Right lobe of liver (tissue), 6 donors: ENCODE measurements around the gene CACNG4. TPM values are rescaled to one million over a fixed set of nuclear protein-coding genes. Genes with fewer than 3 reads are reported as not detected.

ENCODE experiments used
- ATAC-seq, 4 donors: fragments of 200-7000 bp; cut with Tn5 transposase; one replicate each; pipeline ENCODE4 v1.9.1; 2020; ENCODE audit warnings: mild to moderate bottlenecking in 4 of 4, moderate library complexity in 4 of 4
- DNase-seq, 3 donors: peaks; one replicate each; pipeline ENCODE4 v3.0.0-alpha.2; 2020
- H3K27ac ChIP-seq, 3 donors: fragments of 200-600 bp; one replicate each; pipeline ENCODE4 v1.8.0; 2022
- H3K27me3 ChIP-seq, 2 donors: fragments of 200-600 bp; one replicate each; pipeline ENCODE4 v1.8.0; 2022
- H3K36me3 ChIP-seq, 4 donors: fragments of 200-600 bp; sonication (generic) in 1 of 4; one replicate each; pipeline versions ENCODE4 v1.5.1 to v1.8.0; 2017 to 2022; ENCODE audit warnings: control low read depth in 1 of 4
- H3K4me1 ChIP-seq, 4 donors: fragments of 200-600 bp; sonication (generic) in 1 of 4; one replicate each; pipeline versions ENCODE4 v1.5.1 to v1.8.0; 2017 to 2022; ENCODE audit warnings: control low read depth in 1 of 4
- H3K4me3 ChIP-seq, 3 donors: fragments of 200-600 bp; one replicate each; pipeline ENCODE4 v1.8.0; 2022
- H3K9me3 ChIP-seq, 4 donors: fragments of 200-600 bp; sonication (generic) in 1 of 4; one replicate each; pipeline versions ENCODE4 v1.5.1 to v1.8.0; 2017 to 2022; ENCODE audit warnings: control low read depth in 1 of 4
- CTCF ChIP-seq, 4 donors: fragments of 200-600 bp in 3 of 4; fragments of 450-650 bp in 1 of 4; IDR thresholded peaks; one replicate each; pipeline versions ENCODE4 v1.5.1 to v1.8.0; 2016 to 2022; ENCODE audit warnings: antibody characterized with exemption in 4 of 4, mild to moderate bottlenecking in 2 of 4
- POLR2A ChIP-seq: fragments of 450-650 bp; IDR thresholded peaks from one replicate; pipeline ENCODE4 v1.6.1; 2017; ENCODE audit warnings: antibody characterized with exemption, mild to moderate bottlenecking
- WGBS: methylation state at CpG from one replicate; pipeline ENCODE4 v1.1.6; 2018; ENCODE audit warnings: low coverage, low lambda C conversion rate; ENCODE audit not compliant: insufficient coverage; ENCODE audit errors: missing lambda C conversion rate; 5-methylcytosine and 5-hydroxymethylcytosine counted together
- intact Hi-C, 2 donors: fragments of 100-400 bp; cut with DNase I; formaldehyde crosslinking; loops; one replicate each; pipeline versions ENCODE4 v1.11.2 to v1.14.1; 2022
- total RNA-seq, 6 experiments: library from RNA; depleted of rRNA in 2 of 6; stranded (reverse); fragments of >200 nt in 2 of 6; fragmentation: NEBNext Ultra II Directional in 3 of 6; extraction: Animal tissue kit (Norgen Biotek cat#: 25700) in 3 of 6; gene quantifications; one replicate each; pipeline versions ENCODE4 v1.1.0 to v1.2.4, GENCODE V29; 2016 to 2023
- donor health status: DM: no; HTN: yes; CAD: no.
- donor health status: DM: no; HTN: no; CAD: no.
- donor health status: DM: no; HTN: no; CAD: no.
- donor health status: DM: no; HTN: yes; CAD: no.
- donor health status: DM: no; HTN: yes; CAD: no.

CACNG4 gene
- total RNA-seq, 6 experiments from 2014 or later: not detected

- no peak for DNase-seq
- intact Hi-C loops: no loop called here
Observed at GRCh38 chr17:66987059-66987616, 22.6 kb downstream of the CACNG4 start.

GRCh38 chr17:66988069-66988798 lies 23.7 kb downstream of the CACNG4 start:
- Histone ChIP-seq H3K9me3 (no peaks in the 10 kb centered on the region), H3K27ac (no peak overlapping the region), H3K27me3 (no peaks in the 10 kb centered on the region), H3K4me1 (no peaks in the 10 kb centered on the region), H3K36me3 (no peaks in the 10 kb centered on the region), H3K4me3 (no peak overlapping the region)
- intact Hi-C loops: no loop called here
- ATAC-seq (no peak), DNase-seq (no peak)
- WGBS: 53% methylated on average over 13 of the region's 23 CpGs
- no peak for TF ChIP-seq POLR2A
- no peak for TF ChIP-seq CTCF (IDR thresholded peaks at IDR 0.05)

More at GRCh38 chr17:66987059-66987616, 22.6 kb downstream of the CACNG4 start:
- Histone ChIP-seq H3K27ac (no peak overlapping the region), H3K4me1 (no peaks in the 10 kb centered on the region), H3K9me3 (no peaks in the 10 kb centered on the region), H3K4me3 (no peak overlapping the region), H3K36me3 (no peaks in the 10 kb centered on the region), H3K27me3 (no peaks in the 10 kb centered on the region)
- no peak for ATAC-seq
- WGBS: 48% methylated on average over 2 of the region's 2 CpGs
- TF ChIP-seq POLR2A (no peak), CTCF (IDR thresholded peaks at IDR 0.05) (no peak)

GRCh38 chr17:66989076-66989475 lies 24.6 kb downstream of the CACNG4 start:
- H3K27ac ChIP-seq: no peak overlapping the region
- H3K4me3 ChIP-seq: no peak overlapping the region
- intact Hi-C loops: no loop called here

GRCh38 chr17:66989579-66989978 lies 25.1 kb downstream of the CACNG4 start:
- ATAC-seq: no peak
- intact Hi-C loops: no loop called here
- WGBS: 52% methylated on average over 4 of the region's 8 CpGs

More at GRCh38 chr17:66989076-66989475, 24.6 kb downstream of the CACNG4 start:
- Histone ChIP-seq H3K9me3 (no peaks in the 10 kb centered on the region), H3K36me3 (no peaks in the 10 kb centered on the region), H3K27me3 (no peaks in the 10 kb centered on the region), H3K4me1 (no peaks in the 10 kb centered on the region)
- no peak for TF ChIP-seq POLR2A
- no peak for TF ChIP-seq CTCF (IDR thresholded peaks at IDR 0.05)
- 59% methylated on average over 4 of the region's 4 CpGs for WGBS
- no peak for ATAC-seq
- no peak for DNase-seq

GRCh38 chr17:66990047-66990446 lies 25.5 kb downstream of the CACNG4 start:
- ATAC-seq: no peak
- TF ChIP-seq POLR2A: no peak
- no peak for TF ChIP-seq CTCF (IDR thresholded peaks at IDR 0.05)

More at GRCh38 chr17:66989579-66989978, 25.1 kb downstream of the CACNG4 start:
- no peak overlapping the region for H3K4me3 ChIP-seq
- no peak for TF ChIP-seq POLR2A
- H3K9me3 ChIP-seq: no peaks in the 10 kb centered on the region
- no peak for DNase-seq
- H3K4me1 ChIP-seq: no peaks in the 10 kb centered on the region
- no peaks in the 10 kb centered on the region for H3K36me3 ChIP-seq
- no peak overlapping the region for H3K27ac ChIP-seq
- no peaks in the 10 kb centered on the region for H3K27me3 ChIP-seq

More at GRCh38 chr17:66990047-66990446, 25.5 kb downstream of the CACNG4 start:
- intact Hi-C loops: no loop called here
- DNase-seq: no peak
- H3K4me3 ChIP-seq: no peak overlapping the region
- no peak overlapping the region for H3K27ac ChIP-seq
- H3K27me3 ChIP-seq: no peaks in the 10 kb centered on the region
- 76% methylated on average over 5 of the region's 6 CpGs for WGBS
- no peaks in the 10 kb centered on the region for H3K9me3 ChIP-seq
- H3K36me3 ChIP-seq: no peaks in the 10 kb centered on the region
- no peaks in the 10 kb centered on the region for H3K4me1 ChIP-seq
